GM19328 (cell line): ENCODE data around the gene SERINC5.

ENCODE experiments used
- ATAC-seq: cut with Tn5 transposase; IDR thresholded peaks from one replicate; pipeline ENCODE4 v1.9.1; 2021; ENCODE audit warnings: mild to moderate bottlenecking, moderate library complexity; ENCODE audit not compliant: unreplicated experiment

SERINC5 gene

GRCh38 chr5:80072103-80073073 lies 183.5 kb downstream of the SERINC5 start:
- no peak for ATAC-seq

- ATAC-seq, result no peak
Measured at GRCh38 chr5:80071510-80072021, 184.3 kb downstream of the SERINC5 start.

GRCh38 chr5:80070338-80071056 lies 185.4 kb downstream of the SERINC5 start:
- ATAC-seq, result peak; percentile 70

- peak; percentile 35 for ATAC-seq
Measured at GRCh38 chr5:80069918-80070318, 185.9 kb downstream of the SERINC5 start.

- no peak for ATAC-seq
Measured at GRCh38 chr5:80069251-80069800, 186.5 kb downstream of the SERINC5 start.

GRCh38 chr5:80068775-80069174 lies 187.1 kb downstream of the SERINC5 start:
- ATAC-seq, result no peak

GRCh38 chr5:80068246-80068636 lies 187.6 kb downstream of the SERINC5 start:
- ATAC-seq, result no peak

- ATAC-seq, result no peak
Measured at GRCh38 chr5:80067531-80068245, 188.2 kb downstream of the SERINC5 start.

GRCh38 chr5:80067016-80067415 lies 188.8 kb downstream of the SERINC5 start:
- ATAC-seq, result no peak

GRCh38 chr5:80064124-80064523 lies 191.7 kb downstream of the SERINC5 start:
- no peak for ATAC-seq
